Mesangial cell (primary cell): ENCODE results near the gene GAL3ST3. TPM values are rescaled to one million over a fixed set of nuclear protein-coding genes. Genes with fewer than 3 reads are reported as not detected.

Experiments
- total RNA-seq: library from RNA; depleted of rRNA; stranded (reverse); fragments of >200 nt; gene quantifications from 2 replicates; pipeline ENCODE4 v1.2.3, GENCODE V29; 2015

GAL3ST3 gene, protein sequence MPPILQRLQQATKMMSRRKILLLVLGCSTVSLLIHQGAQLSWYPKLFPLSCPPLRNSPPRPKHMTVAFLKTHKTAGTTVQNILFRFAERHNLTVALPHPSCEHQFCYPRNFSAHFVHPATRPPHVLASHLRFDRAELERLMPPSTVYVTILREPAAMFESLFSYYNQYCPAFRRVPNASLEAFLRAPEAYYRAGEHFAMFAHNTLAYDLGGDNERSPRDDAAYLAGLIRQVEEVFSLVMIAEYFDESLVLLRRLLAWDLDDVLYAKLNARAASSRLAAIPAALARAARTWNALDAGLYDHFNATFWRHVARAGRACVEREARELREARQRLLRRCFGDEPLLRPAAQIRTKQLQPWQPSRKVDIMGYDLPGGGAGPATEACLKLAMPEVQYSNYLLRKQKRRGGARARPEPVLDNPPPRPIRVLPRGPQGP
- total RNA-seq: 2.1 and 45.1 TPM in 2 replicates

DNA sequence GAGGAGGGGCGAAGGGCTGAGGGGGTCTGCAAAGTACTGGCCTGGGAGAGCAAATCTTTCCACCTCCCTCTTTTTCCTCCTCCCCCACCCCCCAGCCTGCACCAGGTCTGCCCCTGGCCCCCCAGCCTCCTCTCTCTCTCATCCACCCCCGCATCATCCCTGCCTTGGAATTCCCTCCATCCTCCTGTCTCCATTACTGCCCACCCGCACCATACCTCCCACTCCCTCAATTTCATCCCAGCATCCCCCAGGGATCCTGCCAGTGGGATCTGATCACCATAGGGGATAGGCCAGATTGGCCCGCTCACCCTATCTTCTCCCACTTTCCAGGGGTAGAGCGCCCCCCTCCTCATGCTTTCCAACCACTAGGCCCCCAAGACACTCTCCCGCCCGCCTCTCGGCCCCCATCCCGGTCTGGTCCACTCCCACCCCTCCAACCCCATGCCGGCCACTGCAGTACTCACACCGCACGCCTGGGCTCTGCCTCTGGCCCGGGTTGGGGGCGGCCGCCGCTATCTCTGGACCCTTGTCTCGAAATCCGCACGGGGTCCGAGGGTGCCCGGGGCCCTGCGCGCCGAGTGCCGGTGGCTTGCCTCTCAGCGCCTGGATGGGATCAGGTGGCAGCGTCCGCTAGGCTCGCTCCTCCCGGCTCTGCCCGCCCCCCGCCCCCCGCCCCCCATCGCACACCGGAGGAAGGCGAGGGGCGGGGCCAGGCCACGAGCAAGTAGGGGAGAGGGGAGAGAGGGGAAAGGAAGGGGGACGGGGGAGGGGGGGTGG lies at the start of gene GAL3ST3:
Gene GAL3ST3 (minus strand): TSS at position 615 of the 777 bp plus-strand sequence. CDS start 3,746 bp downstream, outside the sequence.

DNA sequence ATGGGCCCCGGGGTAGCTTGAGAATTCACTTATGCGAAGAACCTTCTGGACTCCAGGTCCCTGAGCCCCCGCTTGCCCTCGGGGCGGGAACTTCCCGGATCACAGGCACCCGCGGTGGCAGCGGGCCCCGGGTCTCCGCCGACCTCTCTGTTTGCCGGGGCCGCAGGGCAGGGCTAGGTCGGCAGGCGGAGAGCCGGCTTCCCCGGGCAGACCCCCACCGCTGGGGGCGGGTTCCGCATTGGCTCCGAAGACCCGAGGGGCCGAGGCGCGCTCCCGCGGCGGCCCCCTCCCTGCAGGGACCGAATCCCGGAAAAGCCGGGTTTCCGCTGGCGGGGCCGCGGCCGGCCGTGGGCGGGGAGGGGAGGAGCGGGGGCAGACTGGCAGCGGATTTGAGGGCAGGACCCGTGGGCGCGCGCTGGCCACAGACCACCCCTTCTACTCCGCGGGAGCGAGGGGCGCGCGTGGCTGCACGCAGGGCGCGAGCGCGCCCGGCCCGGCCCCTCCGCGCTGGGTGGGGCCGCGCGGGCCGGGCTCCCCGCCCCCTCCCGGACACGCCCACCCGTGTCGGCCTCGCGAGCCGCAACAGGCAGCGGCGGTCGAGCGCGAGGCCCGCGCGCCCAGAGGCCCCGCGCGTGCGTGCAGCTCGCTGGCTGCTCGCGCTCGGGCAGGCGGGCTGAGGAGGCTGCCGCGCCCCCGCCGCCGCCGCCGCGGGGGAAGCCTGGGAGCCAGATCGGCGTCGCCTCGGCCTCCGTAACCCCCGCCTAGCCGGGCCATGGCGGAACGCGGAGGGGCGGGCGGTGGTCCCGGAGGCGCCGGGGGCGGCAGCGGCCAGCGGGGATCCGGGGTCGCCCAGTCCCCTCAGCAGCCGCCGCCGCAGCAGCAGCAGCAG lies 21.0 kb upstream of the GAL3ST3 start, which contains the start of gene PACS1:
Gene PACS1 (plus strand): TSS at position 558 of the 889 bp plus-strand sequence. CDS start 215 bp downstream, at position 773.

DNA sequence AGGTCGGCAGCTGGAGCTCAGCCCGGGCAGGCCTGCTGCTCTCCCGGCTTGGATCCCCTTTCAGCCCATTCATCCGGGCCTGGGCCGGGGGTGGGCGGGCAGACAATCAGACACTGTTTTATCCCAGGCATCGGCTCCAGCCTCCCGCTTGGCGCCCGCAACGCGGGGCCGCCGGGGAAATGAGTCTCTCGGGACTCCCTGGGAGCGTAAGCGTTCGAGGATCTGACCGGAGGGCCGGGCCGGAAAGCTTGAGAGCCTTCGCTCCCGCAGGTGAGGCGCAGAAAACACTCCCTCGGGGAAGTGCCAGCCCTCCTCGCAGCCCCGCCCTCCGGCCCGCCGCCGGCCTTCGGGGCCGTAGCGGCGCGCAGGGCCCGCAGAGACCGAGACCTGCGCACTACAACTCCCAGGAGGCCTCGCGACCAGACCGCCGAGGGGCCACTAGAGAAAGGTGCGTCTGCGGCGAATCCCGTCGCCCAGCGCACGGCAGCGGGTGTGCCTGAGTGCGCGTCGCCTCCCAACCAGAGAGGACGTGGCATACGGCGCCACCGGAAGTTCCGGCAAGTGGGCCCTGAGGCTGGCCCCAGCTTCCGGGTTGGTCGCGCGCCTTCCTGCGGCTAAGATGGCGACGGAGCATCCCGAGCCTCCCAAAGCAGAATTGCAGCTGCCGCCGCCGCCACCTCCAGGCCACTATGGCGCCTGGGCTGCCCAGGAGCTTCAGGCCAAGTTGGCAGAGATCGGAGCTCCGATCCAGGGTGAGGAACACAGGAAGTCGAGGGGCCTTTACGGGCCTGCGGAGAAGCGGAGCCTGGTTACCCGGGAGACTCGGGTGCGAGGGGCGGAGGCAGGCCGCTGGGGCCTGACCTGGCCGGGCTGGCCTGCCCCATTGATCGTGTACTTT lies 3.1 kb upstream of the GAL3ST3 start, which contains the start of gene SF3B2:
Gene SF3B2 (plus strand): TSS at position 599 of the 898 bp plus-strand sequence. CDS start 21 bp downstream, at position 620.

GRCh38 chr11:66026017-66026529 lies 22.9 kb downstream of the GAL3ST3 start, which contains the start of gene CATSPER1:
TSS of gene CATSPER1 (minus strand) at chr11:66026479. CDS start at chr11:66026379, 100 bp downstream.

GRCh38 chr11:66011785-66012303 lies 37.1 kb downstream of the GAL3ST3 start, which contains the start of gene CST6:
TSS of gene CST6 (plus strand) at chr11:66012008. CDS start at chr11:66012045, 37 bp downstream.

DNA sequence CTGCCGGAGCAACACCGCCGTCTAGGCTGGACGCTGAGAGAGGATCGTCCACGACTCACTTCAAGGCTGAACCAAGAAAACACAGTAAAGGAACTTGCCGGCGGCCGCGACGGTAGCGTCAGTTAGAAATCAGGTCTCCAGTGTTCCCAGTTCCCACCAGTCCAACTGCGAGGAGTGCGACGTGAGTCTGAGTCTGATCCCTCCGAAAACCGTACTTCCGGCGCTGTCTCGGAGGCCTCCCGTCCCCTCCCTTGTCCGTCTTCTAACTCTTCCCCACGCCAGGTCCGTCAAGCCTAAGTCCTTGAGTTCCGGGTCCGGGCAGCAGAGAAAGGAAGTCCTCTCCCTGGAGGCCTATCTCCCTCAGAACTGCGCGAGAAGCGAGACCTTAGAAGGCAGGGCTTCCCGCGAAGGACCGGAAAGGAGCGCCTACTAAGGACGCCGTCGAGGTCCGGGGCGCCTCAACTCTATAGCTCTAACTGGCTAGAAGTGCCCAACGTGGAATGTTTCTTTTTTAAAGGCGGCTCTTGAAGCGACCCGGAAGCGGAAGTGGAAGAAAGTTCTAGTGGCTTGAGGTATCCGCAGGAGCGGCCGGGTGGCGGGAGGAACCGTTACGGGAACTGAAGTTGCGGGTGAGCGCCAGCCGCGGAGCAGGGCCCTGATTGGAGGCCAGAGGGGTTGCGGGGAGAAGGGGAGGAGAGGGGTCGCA lies 46.9 kb downstream of the GAL3ST3 start, which contains the start of the genes BANF1 and EIF1AD:
Gene BANF1 (plus strand): TSS at position 562 of the 706 bp plus-strand sequence. CDS start 748 bp downstream, outside the sequence.
Gene EIF1AD (minus strand): TSS at position 216 of the 706 bp plus-strand sequence. CDS start 1,768 bp downstream, outside the sequence.

Other genes starting within 250 kb of the GAL3ST3 start
- 0.89 TPM in 1 of 2 replicates, not detected in the other for gene SNX32, start 215.2 kb downstream of the GAL3ST3 start, total RNA-seq
- 1,341 and 2,316 TPM in 2 replicates for gene CFL1, start 191.0 kb downstream of the GAL3ST3 start, total RNA-seq
- 52.4 and 57.2 TPM in 2 replicates for gene MUS81, start 188.7 kb downstream of the GAL3ST3 start, total RNA-seq
- 77.6 and 161 TPM in 2 replicates for gene EFEMP2, start 176.4 kb downstream of the GAL3ST3 start, total RNA-seq
- 0.81 TPM in 1 of 2 replicates, not detected in the other for gene CTSW, start 169.3 kb downstream of the GAL3ST3 start, total RNA-seq
- 176 and 229 TPM in 2 replicates for gene FIBP, start 160.7 kb downstream of the GAL3ST3 start, total RNA-seq
- gene CCDC85B, start 158.5 kb downstream of the GAL3ST3 start, total RNA-seq: 55.9 and 59.3 TPM in 2 replicates
- 19.8 and 147 TPM in 2 replicates for gene FOSL1, start 148.8 kb downstream of the GAL3ST3 start, total RNA-seq
- gene C11orf68, start 130.1 kb downstream of the GAL3ST3 start, total RNA-seq: 25.6 and 28.8 TPM in 2 replicates
- gene DRAP1, start 129.7 kb downstream of the GAL3ST3 start, total RNA-seq: 104 and 182 TPM in 2 replicates
- gene TSGA10IP, start 103.7 kb downstream of the GAL3ST3 start, total RNA-seq: not detected in 2 replicates
- 48.7 and 51.8 TPM in 2 replicates for gene SART1, start 87.4 kb downstream of the GAL3ST3 start, total RNA-seq
- gene EIF1AD, start 47.0 kb downstream of the GAL3ST3 start, total RNA-seq: 28.1 and 34.7 TPM in 2 replicates
- gene BANF1, start 46.7 kb downstream of the GAL3ST3 start, total RNA-seq: 70.9 and 118 TPM in 2 replicates
- 2.4 and 18.0 TPM in 2 replicates for gene CST6, start 37.2 kb downstream of the GAL3ST3 start, total RNA-seq
- gene CATSPER1, start 22.7 kb downstream of the GAL3ST3 start, total RNA-seq: 0.33 and 1.0 TPM in 2 replicates
- 160 and 223 TPM in 2 replicates for gene SF3B2, start 3.2 kb upstream of the GAL3ST3 start, total RNA-seq
- gene PACS1, start 21.1 kb upstream of the GAL3ST3 start, total RNA-seq: 50.5 and 67.8 TPM in 2 replicates
- 25.6 and 28.0 TPM in 2 replicates for gene KLC2, start 208.5 kb upstream of the GAL3ST3 start, total RNA-seq
- 153 and 177 TPM in 2 replicates for gene RAB1B, start 219.5 kb upstream of the GAL3ST3 start, total RNA-seq
- 0.63 and 2.0 TPM in 2 replicates for gene CNIH2, start 229.0 kb upstream of the GAL3ST3 start, total RNA-seq
- 172 and 188 TPM in 2 replicates for gene YIF1A, start 240.0 kb upstream of the GAL3ST3 start, total RNA-seq
- gene TMEM151A, start 242.7 kb upstream of the GAL3ST3 start, total RNA-seq: 0.16 and 17.6 TPM in 2 replicates